ENCODE data around the gene ZGPAT. TPM values are rescaled to one million over a fixed set of nuclear protein-coding genes. Genes with fewer than 3 reads are reported as not detected.

Gene ZGPAT
- total RNA-seq, 1 donor from 2014 or later = 32.8 TPM

- Mint-ChIP-seq H3K27ac (no peak overlapping the region), H3K36me3 (no peaks in the 10 kb centered on the region), H3K9me3 (no peaks in the 10 kb centered on the region), H3K4me1 (ENCODE audit: unreplicated experiment) (peaks cover 3% of the 10 kb centered on the region), H3K4me3 (no peak overlapping the region), H3K27me3 (no peaks in the 10 kb centered on the region)
- no peak for TF ChIP-seq CTCF (conservative IDR thresholded peaks at IDR 0.05)
- DNase-seq (ENCODE audit: extremely low spot score, unreplicated experiment) = no peak
These were observed 76.1 kb downstream of the ZGPAT start for GRCh38 chr20:63783970-63784369.

GRCh38 chr20:63785691-63786131, 77.9 kb downstream of the ZGPAT start:
- H3K27me3 Mint-ChIP-seq = no peaks in the 10 kb centered on the region
- DNase-seq (ENCODE audit: extremely low spot score, unreplicated experiment) = no peak
- no peak for TF ChIP-seq CTCF (conservative IDR thresholded peaks at IDR 0.05)
- H3K36me3 Mint-ChIP-seq = no peaks in the 10 kb centered on the region
- no peak overlapping the region for H3K27ac Mint-ChIP-seq
- H3K4me1 Mint-ChIP-seq (ENCODE audit: unreplicated experiment) = peaks cover 3% of the 10 kb centered on the region
- no peak overlapping the region for H3K4me3 Mint-ChIP-seq
- H3K9me3 Mint-ChIP-seq = no peaks in the 10 kb centered on the region

Other genes with a start within 250 kb of the ZGPAT start
- gene KCNQ2, start 235.4 kb upstream of the ZGPAT start, total RNA-seq (ENCODE audit: low replicate concordance) = 4.4 and 47.3 TPM in 2 replicates
- 20.5 and 30.2 TPM in 2 replicates for gene EEF1A2, start 209.0 kb upstream of the ZGPAT start, total RNA-seq (ENCODE audit: low replicate concordance)
- 280 and 422 TPM in 2 replicates for gene PPDPF, start 187.3 kb upstream of the ZGPAT start, total RNA-seq (ENCODE audit: low replicate concordance)
- gene PTK6, start 170.7 kb upstream of the ZGPAT start, total RNA-seq (ENCODE audit: low replicate concordance) = 0.12 and 0.21 TPM in 2 replicates
- gene SRMS, start 160.3 kb upstream of the ZGPAT start, total RNA-seq (ENCODE audit: low replicate concordance) = not detected in 2 replicates
- 0.52 and 1.4 TPM in 2 replicates for gene FNDC11, start 153.9 kb upstream of the ZGPAT start, total RNA-seq (ENCODE audit: low replicate concordance)
- gene HELZ2, start 133.8 kb upstream of the ZGPAT start, total RNA-seq (ENCODE audit: low replicate concordance) = 24.2 and 43.1 TPM in 2 replicates
- 11.9 and 13.9 TPM in 2 replicates for gene GMEB2, start 80.9 kb upstream of the ZGPAT start, total RNA-seq (ENCODE audit: low replicate concordance)
- 38.9 and 40.8 TPM in 2 replicates for gene STMN3, start 54.6 kb upstream of the ZGPAT start, total RNA-seq (ENCODE audit: low replicate concordance)
- gene RTEL1, start 49.7 kb upstream of the ZGPAT start, total RNA-seq (ENCODE audit: low replicate concordance) = 20.7 and 39.2 TPM in 2 replicates
- not detected in 2 replicates for gene TNFRSF6B, start 11.4 kb upstream of the ZGPAT start, total RNA-seq (ENCODE audit: low replicate concordance)
- 37.2 and 45.0 TPM in 2 replicates for gene ARFRP1, start 63 bp upstream of the ZGPAT start, total RNA-seq (ENCODE audit: low replicate concordance)
- 6.3 and 11.3 TPM in 2 replicates for gene LIME1, start 28.6 kb downstream of the ZGPAT start, total RNA-seq (ENCODE audit: low replicate concordance)
- 52.6 and 75.6 TPM in 2 replicates for gene SLC2A4RG, start 31.7 kb downstream of the ZGPAT start, total RNA-seq (ENCODE audit: low replicate concordance)
- 9.8 and 13.6 TPM in 2 replicates for gene ZBTB46, start 123.2 kb downstream of the ZGPAT start, total RNA-seq (ENCODE audit: low replicate concordance)
- not detected in 2 replicates for gene ABHD16B, start 153.5 kb downstream of the ZGPAT start, total RNA-seq (ENCODE audit: low replicate concordance)
- 76.5 and 96.3 TPM in 2 replicates for gene TPD52L2, start 157.2 kb downstream of the ZGPAT start, total RNA-seq (ENCODE audit: low replicate concordance)
- gene DNAJC5, start 187.1 kb downstream of the ZGPAT start, total RNA-seq (ENCODE audit: low replicate concordance) = 44.1 and 51.9 TPM in 2 replicates
- gene UCKL1, start 248.4 kb downstream of the ZGPAT start, total RNA-seq (ENCODE audit: low replicate concordance) = 44.1 and 49.7 TPM in 2 replicates

Measured in type B pancreatic cell (in vitro differentiated cells).